CD14-positive monocyte (primary cell): Measurements from ENCODE around the gene TBC1D19. TPM values are rescaled to one million over a fixed set of nuclear protein-coding genes. Genes with fewer than 3 reads are reported as not detected.

Experiments used
- DNase-seq, 3 donors: peaks; one replicate each; pipeline ENCODE4 v3.0.0-alpha.2; 2011 to 2022
- H2AFZ ChIP-seq: 2 replicates; pipeline ENCODE4 v1.6.0; 2012; ENCODE audit warnings: mild to moderate bottlenecking, low read depth, low read length, inconsistent platforms; ENCODE audit not compliant: insufficient read depth, poor library complexity, severe bottlenecking
- H3K27ac ChIP-seq, 2 donors: 1 replicate in 1 of 2; 2 replicates in 1 of 2; pipeline ENCODE4 v1.5.1; 2012 to 2013; ENCODE audit warnings: low read length in 2 of 2, control low read depth in 1 of 2, inconsistent platforms in 1 of 2, low read depth in 1 of 2, mild to moderate bottlenecking in 1 of 2
- H3K27me3 ChIP-seq, 2 donors: one replicate each; pipeline versions ENCODE4 v1.6.0 to v1.6.1; 2011 to 2013; ENCODE audit warnings: low read length in 2 of 2; ENCODE audit not compliant: control insufficient read depth in 2 of 2, insufficient read depth in 2 of 2
- H3K36me3 ChIP-seq, 2 donors: replicated peaks in 1 of 2; 1 replicate in 1 of 2; 2 replicates in 1 of 2; pipeline versions ENCODE4 v1.5.1 to v1.6.1; 2012 to 2013; ENCODE audit warnings: low read length in 2 of 2, control low read depth in 1 of 2, inconsistent platforms in 1 of 2, mild to moderate bottlenecking in 1 of 2; ENCODE audit not compliant: insufficient read depth in 2 of 2, control insufficient read depth in 1 of 2
- H3K4me1 ChIP-seq, 2 donors: 1 replicate in 1 of 2; 2 replicates in 1 of 2; pipeline versions ENCODE4 v1.5.1 to v1.6.1; 2012 to 2013; ENCODE audit warnings: low read length in 2 of 2, control low read depth in 1 of 2, inconsistent platforms in 1 of 2, mild to moderate bottlenecking in 1 of 2, moderate library complexity in 1 of 2; ENCODE audit not compliant: insufficient read depth in 2 of 2, control insufficient read depth in 1 of 2
- H3K4me2 ChIP-seq: replicated peaks from 2 replicates; pipeline ENCODE3; 2012; ENCODE audit warnings: low read length, moderate library complexity, mild to moderate bottlenecking; ENCODE audit not compliant: poor library complexity, severe bottlenecking; ENCODE audit errors: extremely low read depth
- H3K4me3 ChIP-seq, 3 experiments: fragments of 200-600 bp in 1 of 3; sonication (generic) in 1 of 3; replicated peaks in 1 of 3; 1 replicate in 2 of 3; 2 replicates in 1 of 3; pipeline ENCODE4 v1.5.1; 2011 to 2013; ENCODE audit warnings: low read length in 3 of 3, mild to moderate bottlenecking in 3 of 3, control low read depth in 2 of 3, low read depth in 2 of 3, inconsistent platforms in 1 of 3, moderate library complexity in 1 of 3
- H3K79me2 ChIP-seq: 2 replicates; pipeline ENCODE4 v1.6.0; 2012; ENCODE audit warnings: mild to moderate bottlenecking, control low read depth, inconsistent platforms, low read length, moderate library complexity; ENCODE audit not compliant: insufficient read depth
- H3K9ac ChIP-seq: 2 replicates; pipeline ENCODE4 v1.6.0; 2017; ENCODE audit warnings: low read length, mild to moderate bottlenecking; ENCODE audit not compliant: insufficient read depth, poor library complexity, severe bottlenecking
- H3K9me3 ChIP-seq, 2 donors: replicated peaks in 1 of 2; 1 replicate in 1 of 2; 2 replicates in 1 of 2; pipeline versions ENCODE4 v1.5.1 to v1.6.1; 2012 to 2013; ENCODE audit warnings: low read length in 2 of 2, control low read depth in 1 of 2; ENCODE audit not compliant: control insufficient read depth in 1 of 2, insufficient read depth in 1 of 2
- H4K20me1 ChIP-seq: 2 replicates; pipeline ENCODE4 v1.6.0; 2012; ENCODE audit warnings: mild to moderate bottlenecking, low read length, control low read depth, moderate library complexity; ENCODE audit not compliant: insufficient read depth
- H3K27ac Mint-ChIP-seq, 7 donors: one replicate each; pipeline ENCODE4 v1.8.0; 2020; ENCODE audit warnings: mild to moderate bottlenecking in 7 of 7, mixed read lengths in 7 of 7, moderate library complexity in 6 of 7, inconsistent platforms in 2 of 7
- H3K27me3 Mint-ChIP-seq, 3 donors: one replicate each; pipeline ENCODE4 v1.8.0; 2021 to 2022; ENCODE audit warnings: low read depth in 3 of 3, mild to moderate bottlenecking in 3 of 3, mixed read lengths in 3 of 3, moderate library complexity in 3 of 3, inconsistent platforms in 1 of 3
- H3K36me3 Mint-ChIP-seq, 2 donors: one replicate each; pipeline ENCODE4 v1.8.0; 2020; ENCODE audit warnings: mixed read lengths in 2 of 2, inconsistent platforms in 1 of 2, mild to moderate bottlenecking in 1 of 2
- H3K4me1 Mint-ChIP-seq: one replicate; pipeline ENCODE4 v1.8.0; 2020; ENCODE audit warnings: mild to moderate bottlenecking, mixed read lengths
- H3K4me3 Mint-ChIP-seq, 2 donors: one replicate each; pipeline ENCODE4 v1.8.0; 2020; ENCODE audit warnings: mild to moderate bottlenecking in 2 of 2, mixed read lengths in 2 of 2, moderate library complexity in 1 of 2
- H3K9me3 Mint-ChIP-seq, 7 donors: one replicate each; pipeline ENCODE4 v1.8.0; 2020 to 2022; ENCODE audit warnings: mixed read lengths in 7 of 7, mild to moderate bottlenecking in 6 of 7, moderate library complexity in 6 of 7, inconsistent platforms in 2 of 7
- WGBS: methylation state at CpG from one replicate; pipeline ENCODE4 v1.1.5; 2013; ENCODE audit warnings: missing lambda C conversion rate; ENCODE audit not compliant: insufficient coverage; 5-methylcytosine and 5-hydroxymethylcytosine counted together
- intact Hi-C, 2 donors: fragments of 100-400 bp; cut with micrococcal nuclease; formaldehyde crosslinking; loops; one replicate each; pipeline versions ENCODE4 v1.15.0 to v1.15.1; 2023
- polyA plus RNA-seq, 3 donors: library from polyadenylated mRNA; depleted of rRNA in 1 of 3; unstranded in 2 of 3; stranded (reverse) in 1 of 3; fragments of 300-500 nt in 2 of 3; fragments of >200 nt in 1 of 3; fragmentation: Illumina TruSeq in 2 of 3; gene quantifications; 1 replicate in 2 of 3; 2 replicates in 1 of 3; pipeline ENCODE4 v1.2.3, GENCODE V29; 2012 to 2021
- TF ChIP-seq, protein P1 (sequence below): fragments of 200-600 bp; IDR thresholded peaks from one replicate; pipeline ENCODE4 v1.8.0; 2022; ENCODE audit warnings: antibody characterized with exemption, mild to moderate bottlenecking

TBC1D19 gene
- polyA plus RNA-seq, 3 donors, result 0.19 to 0.84 (median 0.33) TPM

DNA sequence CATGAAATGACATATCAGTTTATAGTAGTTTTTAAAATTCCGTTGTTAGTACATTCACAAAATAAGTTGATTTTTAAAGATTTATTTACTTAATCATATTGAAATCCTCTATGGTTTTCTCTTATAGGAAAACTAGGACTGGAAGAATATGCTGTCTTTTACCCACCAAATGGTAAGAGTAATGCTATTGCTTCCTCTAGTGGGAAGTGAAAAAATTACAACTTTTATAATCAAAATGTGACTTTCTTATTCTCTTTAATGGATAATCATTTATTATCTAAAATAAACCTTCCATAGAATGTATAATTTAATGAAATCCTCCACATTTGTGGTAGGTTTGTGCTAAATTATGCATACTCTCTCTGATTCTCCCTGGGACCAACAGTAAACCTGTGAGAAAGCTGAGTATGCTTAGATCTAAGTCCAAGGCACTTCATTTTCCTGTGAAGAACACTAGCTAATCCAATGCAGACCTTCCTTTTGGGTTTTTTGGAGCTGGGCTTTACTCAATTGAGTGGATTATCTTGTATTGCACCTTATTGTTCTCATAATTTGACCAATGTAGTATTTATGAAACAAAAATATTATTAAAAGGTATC lies 136.2 kb downstream of the TBC1D19 start:
- H3K9me3 ChIP-seq, result no peaks in the 10 kb centered on the region
- Mint-ChIP-seq H3K27ac (no peak overlapping the region), H3K4me1 (peaks cover 7% of the 10 kb centered on the region), H3K36me3 (no peaks in the 10 kb centered on the region), H3K4me3 (no peak overlapping the region), H3K27me3 (peaks cover 0 to 2% (median 0%) of the 10 kb centered on the region in 3 donors), H3K9me3 (no peaks in the 10 kb centered on the region)
- WGBS, result no CpG with 5 or more reads among the region's 1 CpG
- no peaks in the 10 kb centered on the region for H3K79me2 ChIP-seq
- H3K4me1 ChIP-seq, result no peaks in the 10 kb centered on the region
- H3K4me3 ChIP-seq, result no peak overlapping the region
- TF ChIP-seq, protein P1, sequence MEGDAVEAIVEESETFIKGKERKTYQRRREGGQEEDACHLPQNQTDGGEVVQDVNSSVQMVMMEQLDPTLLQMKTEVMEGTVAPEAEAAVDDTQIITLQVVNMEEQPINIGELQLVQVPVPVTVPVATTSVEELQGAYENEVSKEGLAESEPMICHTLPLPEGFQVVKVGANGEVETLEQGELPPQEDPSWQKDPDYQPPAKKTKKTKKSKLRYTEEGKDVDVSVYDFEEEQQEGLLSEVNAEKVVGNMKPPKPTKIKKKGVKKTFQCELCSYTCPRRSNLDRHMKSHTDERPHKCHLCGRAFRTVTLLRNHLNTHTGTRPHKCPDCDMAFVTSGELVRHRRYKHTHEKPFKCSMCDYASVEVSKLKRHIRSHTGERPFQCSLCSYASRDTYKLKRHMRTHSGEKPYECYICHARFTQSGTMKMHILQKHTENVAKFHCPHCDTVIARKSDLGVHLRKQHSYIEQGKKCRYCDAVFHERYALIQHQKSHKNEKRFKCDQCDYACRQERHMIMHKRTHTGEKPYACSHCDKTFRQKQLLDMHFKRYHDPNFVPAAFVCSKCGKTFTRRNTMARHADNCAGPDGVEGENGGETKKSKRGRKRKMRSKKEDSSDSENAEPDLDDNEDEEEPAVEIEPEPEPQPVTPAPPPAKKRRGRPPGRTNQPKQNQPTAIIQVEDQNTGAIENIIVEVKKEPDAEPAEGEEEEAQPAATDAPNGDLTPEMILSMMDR, result peak; percentile 45
- intact Hi-C loops, result no loop called here
- no peaks in the 10 kb centered on the region for H3K36me3 ChIP-seq
- H4K20me1 ChIP-seq, result no peaks in the 10 kb centered on the region
- H2AFZ ChIP-seq, result no peak overlapping the region
- no peak overlapping the region for H3K9ac ChIP-seq
- no peaks in the 10 kb centered on the region for H3K27me3 ChIP-seq
- DNase-seq, result no peak
- H3K4me2 ChIP-seq, result no peak overlapping the region
- no peak overlapping the region for H3K27ac ChIP-seq

DNA sequence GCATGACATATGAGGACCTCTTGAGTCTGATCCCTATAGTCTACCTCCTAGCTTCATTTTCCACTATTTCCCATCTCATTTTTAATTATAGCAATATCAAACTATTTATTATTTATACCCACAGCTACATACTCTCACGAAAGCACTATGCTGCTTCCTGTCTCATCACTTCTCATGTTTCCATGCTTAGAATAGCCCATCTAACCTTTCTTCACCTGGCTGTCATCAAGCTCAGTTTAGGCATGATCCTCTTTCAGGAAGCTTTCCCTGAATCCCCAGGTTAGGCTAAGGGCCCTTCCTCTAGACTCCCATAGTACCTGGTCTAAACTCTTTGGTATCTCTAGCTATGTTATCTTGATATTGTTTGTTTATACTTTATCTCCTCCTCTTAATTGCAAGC lies 137.8 kb downstream of the TBC1D19 start:
- no peak overlapping the region for H3K4me3 Mint-ChIP-seq
- no peak for DNase-seq
- Histone ChIP-seq H3K4me2 (no peak overlapping the region), H3K36me3 (no peaks in the 10 kb centered on the region), H4K20me1 (no peaks in the 10 kb centered on the region), H3K9ac (no peak overlapping the region), H3K27me3 (no peaks in the 10 kb centered on the region), H3K9me3 (no peaks in the 10 kb centered on the region), H3K4me1 (no peaks in the 10 kb centered on the region), H3K4me3 (no peak overlapping the region), H2AFZ (no peak overlapping the region), H3K27ac (no peak overlapping the region), H3K79me2 (no peaks in the 10 kb centered on the region)
- WGBS, result 91% methylated on average over 1 of the region's 1 CpG
- H3K27me3 Mint-ChIP-seq, result no peaks in the 10 kb centered on the region
- no peak overlapping the region for H3K27ac Mint-ChIP-seq
- peaks cover 0 to 3% of the 10 kb centered on the region in 2 donors for H3K36me3 Mint-ChIP-seq
- TF ChIP-seq, protein P1, result no peak
- H3K9me3 Mint-ChIP-seq, result no peaks in the 10 kb centered on the region
- H3K4me1 Mint-ChIP-seq, result peaks cover 7% of the 10 kb centered on the region
- intact Hi-C loops, result no loop called here
